OCI-LY1 (cell line): ENCODE measurements around the gene PICALM.

Source experiments
- EZH2 ChIP-seq: fragments of 200-600 bp; sonication (generic), shearing (Covaris generic); IDR thresholded peaks from 2 replicates; pipeline ENCODE4 v1.8.0; 2017; ENCODE audit warnings: borderline replicate concordance, mixed run types, mild to moderate bottlenecking, antibody characterized with exemption, low read length, moderate library complexity, mixed read lengths
- TF ChIP-seq, protein P1 (sequence below): fragments of 200-600 bp; sonication (generic), shearing (Covaris generic); IDR thresholded peaks from 2 replicates; pipeline ENCODE4 v1.5.1; 2017; ENCODE audit warnings: mild to moderate bottlenecking, antibody characterized with exemption, low read length, moderate library complexity, mixed read lengths

DNA sequence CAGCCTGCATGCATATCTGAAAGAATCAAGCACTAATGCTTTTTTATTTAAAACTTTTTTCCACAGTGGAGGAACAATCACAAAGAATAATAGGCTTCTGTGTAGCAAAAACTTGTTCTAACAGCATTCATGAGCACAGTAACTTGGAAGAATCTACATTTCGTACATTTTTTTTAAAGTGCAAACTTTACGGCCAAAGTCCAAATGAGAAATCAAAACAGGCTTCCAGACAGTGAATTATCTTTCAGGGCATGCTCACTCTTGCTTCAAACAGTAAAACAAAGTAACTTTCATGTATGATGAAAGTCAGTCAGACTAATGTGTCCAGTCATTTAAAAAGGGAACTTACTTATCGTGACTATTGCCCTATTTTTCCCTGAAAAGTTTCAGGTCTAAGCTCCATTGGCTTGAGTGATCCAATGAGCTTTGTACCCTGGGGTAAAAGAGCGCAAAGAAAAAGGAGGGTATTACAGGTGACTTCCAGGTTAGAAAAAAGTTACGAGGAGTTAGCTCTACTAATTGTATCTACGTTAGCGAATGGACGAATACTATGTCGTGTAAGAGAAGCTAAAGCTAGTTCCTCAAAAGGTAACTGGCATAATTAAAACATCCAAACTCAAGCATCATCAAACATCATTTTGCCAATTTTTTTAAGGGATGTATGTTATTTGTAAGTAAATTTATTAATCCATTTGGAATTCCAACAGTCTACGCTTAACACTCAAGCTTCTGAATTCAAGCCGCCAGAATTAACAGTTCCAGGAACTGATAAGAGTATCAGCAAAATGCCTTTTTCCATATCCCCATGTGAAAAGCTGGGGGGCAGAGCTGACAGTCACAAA, 1.7 kb downstream of the PICALM start:
- TF ChIP-seq, protein P1, sequence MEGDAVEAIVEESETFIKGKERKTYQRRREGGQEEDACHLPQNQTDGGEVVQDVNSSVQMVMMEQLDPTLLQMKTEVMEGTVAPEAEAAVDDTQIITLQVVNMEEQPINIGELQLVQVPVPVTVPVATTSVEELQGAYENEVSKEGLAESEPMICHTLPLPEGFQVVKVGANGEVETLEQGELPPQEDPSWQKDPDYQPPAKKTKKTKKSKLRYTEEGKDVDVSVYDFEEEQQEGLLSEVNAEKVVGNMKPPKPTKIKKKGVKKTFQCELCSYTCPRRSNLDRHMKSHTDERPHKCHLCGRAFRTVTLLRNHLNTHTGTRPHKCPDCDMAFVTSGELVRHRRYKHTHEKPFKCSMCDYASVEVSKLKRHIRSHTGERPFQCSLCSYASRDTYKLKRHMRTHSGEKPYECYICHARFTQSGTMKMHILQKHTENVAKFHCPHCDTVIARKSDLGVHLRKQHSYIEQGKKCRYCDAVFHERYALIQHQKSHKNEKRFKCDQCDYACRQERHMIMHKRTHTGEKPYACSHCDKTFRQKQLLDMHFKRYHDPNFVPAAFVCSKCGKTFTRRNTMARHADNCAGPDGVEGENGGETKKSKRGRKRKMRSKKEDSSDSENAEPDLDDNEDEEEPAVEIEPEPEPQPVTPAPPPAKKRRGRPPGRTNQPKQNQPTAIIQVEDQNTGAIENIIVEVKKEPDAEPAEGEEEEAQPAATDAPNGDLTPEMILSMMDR = no peak
- no peak for TF ChIP-seq EZH2
